HG03066 (cell line): ENCODE measurements around the gene CAMSAP1.
A peak's percentile ranks its signal among the peaks of the same experiment; 100 is the strongest.
"Not testable (repeated sequence)": the region's sequence is repeated elsewhere in the genome, so short reads cannot be mapped to it uniquely, and the experiment has no call there.

Experiments used
- ATAC-seq: cut with Tn5 transposase; IDR thresholded peaks from one replicate; pipeline ENCODE4 v1.9.1; 2021; ENCODE audit warnings: low read depth; ENCODE audit not compliant: unreplicated experiment

CAMSAP1 gene

GRCh38 chr9:135920973-135921585 is 13.7 kb upstream of the CAMSAP1 start:
- no peak for ATAC-seq

GRCh38 chr9:135920256-135920930 is 13.0 kb upstream of the CAMSAP1 start:
- no peak for ATAC-seq

- no peak for ATAC-seq
Measured at GRCh38 chr9:135919318-135919890, 12.1 kb upstream of the CAMSAP1 start.

- not testable (repeated sequence) for ATAC-seq
Measured at GRCh38 chr9:135916227-135916626, 8.9 kb upstream of the CAMSAP1 start.

GRCh38 chr9:135914921-135915320 is 7.6 kb upstream of the CAMSAP1 start:
- no peak for ATAC-seq

GRCh38 chr9:135911233-135911632 is 3.9 kb upstream of the CAMSAP1 start:
- ATAC-seq = not testable (repeated sequence)

GRCh38 chr9:135910757-135911156 is 3.4 kb upstream of the CAMSAP1 start:
- no peak for ATAC-seq

GRCh38 chr9:135910216-135910615 is 2.9 kb upstream of the CAMSAP1 start:
- no peak for ATAC-seq

GRCh38 chr9:135909371-135909770 is 2.0 kb upstream of the CAMSAP1 start:
- no peak for ATAC-seq

- ATAC-seq = no peak
Measured at GRCh38 chr9:135908754-135909204, 1.4 kb upstream of the CAMSAP1 start.

GRCh38 chr9:135908093-135908753 is 877 bp upstream of the CAMSAP1 start:
- ATAC-seq = no peak

- ATAC-seq = peak; percentile 16
Measured at GRCh38 chr9:135907006-135907430, 328 bp downstream of the CAMSAP1 start.

- ATAC-seq = peak; percentile 5
Measured at GRCh38 chr9:135906291-135907005, 898 bp downstream of the CAMSAP1 start.

- no peak for ATAC-seq
Measured at GRCh38 chr9:135905380-135906258, 1.7 kb downstream of the CAMSAP1 start.

- no peak for ATAC-seq
Measured at GRCh38 chr9:135903786-135904520, 3.4 kb downstream of the CAMSAP1 start.

GRCh38 chr9:135903358-135903656 is 4.0 kb downstream of the CAMSAP1 start:
- ATAC-seq = no peak

GRCh38 chr9:135902655-135903357 is 4.5 kb downstream of the CAMSAP1 start:
- no peak for ATAC-seq

- no peak for ATAC-seq
Measured at GRCh38 chr9:135901826-135902225, 5.5 kb downstream of the CAMSAP1 start.
